ENCODE measurements around the gene CCSER2.

- TF ChIP-seq CTCF (IDR thresholded peaks at IDR 0.05): no peak
- TF ChIP-seq POLR2A (IDR thresholded peaks at IDR 0.05): no peak
These were observed 202.4 kb downstream of the CCSER2 start for GRCh38 chr10:84530724-84531325.

Measured in adrenal gland (tissue), 5 donors.